Measurements from ENCODE around the gene PROCA1. TPM values are rescaled to one million over a fixed set of nuclear protein-coding genes. Genes with fewer than 3 reads are reported as not detected.
A peak's percentile ranks its signal among the peaks of the same experiment; 100 is the strongest.

The PROCA1 gene
- total and polyA plus RNA-seq, 2 of the 13 experiments (the other 11 are each of a cell fraction or from before 2014, with no cell fraction given): 0.73 to 1.5 TPM

GRCh38 chr17:28661635-28662526 is 49.8 kb downstream of the PROCA1 start, which contains the start of the genes SDF2 and SUPT6H (continued):
- TF ChIP-seq HOXA9 (CRISPR knock-in tag; IDR thresholded peaks at IDR 0.05; ENCODE audit: borderline replicate concordance): no peak
- no peak for TF ChIP-seq NR2F6 (IDR thresholded peaks at IDR 0.05)
- TF ChIP-seq NR2F6 (CRISPR knock-in tag; IDR thresholded peaks at IDR 0.05): no peak
- TF ChIP-seq ZHX2 (IDR thresholded peaks at IDR 0.05; ENCODE audit: low read depth): peak; percentile 77; the same call in 1 of the 2 replicates
- no peak for TF ChIP-seq ZHX2 (CRISPR knock-in tag; IDR thresholded peaks at IDR 0.05; ENCODE audit: borderline replicate concordance)
- TF ChIP-seq CBFB (CRISPR knock-in tag; IDR thresholded peaks at IDR 0.05): no peak
- TF ChIP-seq ZNF891 (CRISPR knock-in tag; IDR thresholded peaks at IDR 0.05): no peak; the same call in 1 of the 2 replicates
- TF ChIP-seq PHF21A (CRISPR knock-in tag; IDR thresholded peaks at IDR 0.05): peak; percentile 80; the same call in 1 of the 2 replicates
- no peak for TF ChIP-seq HMG20A (CRISPR knock-in tag; IDR thresholded peaks at IDR 0.05; ENCODE audit: borderline replicate concordance)
- TF ChIP-seq TBX3 (IDR thresholded peaks at IDR 0.05; ENCODE audit: borderline replicate concordance): no peak
- TF ChIP-seq ZBTB42 (CRISPR knock-in tag; IDR thresholded peaks at IDR 0.05): no peak
- TF ChIP-seq XBP1 (CRISPR knock-in tag; IDR thresholded peaks at IDR 0.05): no peak
- peak in 1 of 2 experiments; percentile 43; a peak in 1 of 4 replicates for TF ChIP-seq REST (IDR thresholded peaks at IDR 0.05; ENCODE audit: borderline replicate concordance in 1 of 2, low read depth in 1 of 2, low read length in 2 of 2)
- no peak for TF ChIP-seq ZNF790 (CRISPR knock-in tag; IDR thresholded peaks at IDR 0.05; ENCODE audit: borderline replicate concordance)
- peak; percentile 96 for TF ChIP-seq ZNF775 (CRISPR knock-in tag; IDR thresholded peaks at IDR 0.05; ENCODE audit: borderline replicate concordance)
- no peak for TF ChIP-seq ONECUT2 (CRISPR knock-in tag; IDR thresholded peaks at IDR 0.05)
- peak; percentile 34 for TF ChIP-seq U2AF1 (optimal IDR thresholded peaks at IDR 0.05; ENCODE audit: low read depth, low read length)
- no peak for TF ChIP-seq ARID2 (CRISPR knock-in tag; IDR thresholded peaks at IDR 0.05; ENCODE audit: borderline replicate concordance)
- TF ChIP-seq ZNF75D (CRISPR knock-in tag; IDR thresholded peaks at IDR 0.05; ENCODE audit: borderline replicate concordance): no peak
- TF ChIP-seq ZNF709 (CRISPR knock-in tag; IDR thresholded peaks at IDR 0.05): 0 out of 2 replicates have a peak, but pooled peaks have one; percentile 59
- peak; percentile 43; the same call in 1 of the 2 replicates for TF ChIP-seq ZNF121 (CRISPR knock-in tag; IDR thresholded peaks at IDR 0.05)
- TF ChIP-seq ZFP36L2 (CRISPR knock-in tag; IDR thresholded peaks at IDR 0.05): no peak

Measured in HepG2 (cell line).